Measurements from ENCODE around the gene ST6GAL2.

The ST6GAL2 gene

DNA sequence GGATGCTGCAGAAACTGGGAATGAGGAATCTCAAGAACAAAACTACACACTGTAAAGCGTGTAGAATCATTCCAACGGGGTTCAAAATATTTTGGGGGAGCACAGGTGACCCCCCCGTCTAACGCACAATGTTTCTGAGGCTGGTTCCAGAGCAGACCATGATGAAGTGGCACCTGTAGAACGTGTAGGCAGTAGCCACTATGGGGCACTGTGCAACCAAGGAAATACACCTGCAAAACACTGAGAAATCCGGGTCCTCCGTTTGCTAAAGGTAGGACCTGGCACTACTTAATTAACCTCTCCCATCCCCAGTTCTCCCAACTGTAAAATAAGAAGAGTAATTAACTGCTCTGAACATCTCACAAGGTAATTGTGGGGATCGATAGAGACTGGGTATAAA is 22.6 kb downstream of the ST6GAL2 start:
- peak in 1 of 2 experiments; percentile 13 for DNase-seq

- DNase-seq, result no peak
Observed at GRCh38 chr2:106859498-106859897, 26.5 kb downstream of the ST6GAL2 start.

DNA sequence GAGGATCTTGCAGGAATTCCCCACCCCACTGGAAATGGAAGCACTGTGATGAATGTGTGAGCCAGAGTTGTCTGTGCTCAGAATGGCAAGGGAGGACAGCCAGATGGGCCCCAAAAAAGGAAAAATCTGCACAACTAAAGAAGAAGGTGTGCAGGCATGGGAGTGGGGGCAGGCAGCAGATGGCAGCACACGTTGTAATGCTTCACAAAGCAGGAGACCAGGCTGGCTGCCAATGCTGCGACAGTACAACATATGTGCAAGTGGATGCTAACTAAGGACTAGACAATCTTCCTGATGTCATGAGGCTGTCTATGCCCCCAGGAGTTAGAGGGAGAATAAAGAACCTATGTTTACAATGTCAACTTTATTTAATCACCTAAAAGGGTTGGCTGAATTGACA is 27.2 kb downstream of the ST6GAL2 start:
- peak in 1 of 2 experiments; percentile 30 for DNase-seq

- no peak for DNase-seq
Observed at GRCh38 chr2:106857882-106858478, 28.0 kb downstream of the ST6GAL2 start.

DNA sequence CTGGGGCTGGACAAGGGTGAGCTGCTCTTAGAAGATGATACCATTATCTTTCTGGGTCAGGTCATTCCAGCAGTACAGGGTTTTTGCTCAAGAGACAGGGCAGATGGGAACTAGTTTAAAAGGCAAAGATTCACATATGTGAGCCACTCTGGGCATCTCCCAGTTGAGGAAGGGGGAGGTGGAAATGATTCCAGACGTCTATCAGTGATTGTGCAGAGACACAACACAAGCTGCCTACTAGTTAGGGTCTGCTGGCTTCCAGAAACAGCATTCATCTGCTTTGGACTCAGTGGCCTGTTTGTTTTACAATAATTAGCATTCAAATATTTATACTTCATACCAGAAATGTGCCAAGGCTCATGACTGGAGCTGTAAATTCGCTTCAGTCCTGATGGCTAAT is 32.3 kb downstream of the ST6GAL2 start:
- peak in 1 of 2 experiments; percentile 27 for DNase-seq

DNA sequence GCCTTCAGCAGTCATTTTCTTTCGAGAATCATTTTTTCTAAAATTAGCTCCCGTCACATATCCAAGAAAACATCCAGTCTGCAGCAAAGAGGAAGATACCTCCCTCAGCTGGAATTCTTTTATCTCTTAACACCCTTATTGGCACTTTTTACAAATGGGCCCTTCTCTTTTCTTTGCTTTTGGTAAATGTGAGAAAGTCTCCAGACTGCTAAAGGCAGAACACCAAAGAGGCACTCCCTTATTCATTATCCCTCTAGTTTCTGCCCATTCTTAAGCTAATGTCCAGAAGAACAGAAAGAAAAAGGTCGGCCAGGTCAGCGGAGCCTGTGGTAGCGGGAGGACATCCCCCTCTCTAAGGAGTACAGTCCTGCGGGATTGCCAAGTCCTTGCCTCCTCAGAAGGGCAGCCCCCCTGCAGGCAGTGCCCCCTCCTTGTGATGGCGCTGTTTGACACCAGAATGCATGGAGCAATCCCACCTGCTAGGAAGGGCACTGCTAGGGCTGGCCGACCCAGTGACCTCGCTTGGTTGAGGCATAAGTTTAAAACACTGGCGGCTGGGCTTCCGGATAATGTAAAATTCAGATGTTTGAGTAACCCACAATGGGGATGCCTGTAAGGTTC is 34.0 kb downstream of the ST6GAL2 start:
- no peak for DNase-seq

DNA sequence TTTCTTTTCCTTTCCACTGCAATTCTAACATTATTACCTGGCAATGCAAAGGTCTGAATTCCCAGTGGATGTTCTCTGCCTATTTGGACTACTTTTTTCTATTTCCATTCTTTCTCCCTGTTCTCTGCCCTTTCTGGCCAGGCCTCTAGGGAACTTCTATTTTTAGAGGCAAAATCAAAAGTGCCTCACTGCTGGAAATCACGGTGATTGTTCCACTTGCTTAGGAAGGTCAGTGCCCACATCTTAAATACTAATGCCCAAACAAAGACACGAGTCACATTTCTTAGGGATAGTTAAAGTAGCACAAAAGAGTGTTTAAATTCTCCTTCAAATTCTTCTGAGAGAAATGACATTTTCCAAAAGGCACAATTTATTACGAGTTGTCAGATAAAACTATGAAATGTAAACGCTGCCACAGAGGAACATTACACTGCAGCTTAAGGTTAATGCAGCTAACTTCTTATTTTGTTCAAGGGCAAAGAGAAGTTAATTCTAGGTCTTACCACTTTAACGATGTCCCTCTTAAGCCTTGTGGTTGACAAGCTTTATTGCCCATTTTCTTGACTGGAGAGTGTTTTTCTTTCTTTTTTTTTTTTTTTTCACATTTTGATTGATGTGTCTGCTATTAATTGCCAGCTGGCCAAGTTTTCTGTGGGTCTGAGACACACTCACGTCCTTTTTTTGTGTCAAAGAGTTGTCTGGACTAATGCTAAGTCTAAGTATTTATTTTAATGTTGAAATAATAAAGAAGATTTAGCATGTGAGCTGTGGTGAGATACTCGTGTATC is 34.7 kb downstream of the ST6GAL2 start:
- DNase-seq, result no peak

- no peak for DNase-seq
Observed at GRCh38 chr2:106849253-106849652, 36.7 kb downstream of the ST6GAL2 start.

- peak in 1 of 2 experiments; percentile 67 for DNase-seq
Observed at GRCh38 chr2:106847366-106847765, 38.6 kb downstream of the ST6GAL2 start.

- no peak for DNase-seq
Observed at GRCh38 chr2:106845716-106846115, 40.3 kb downstream of the ST6GAL2 start.

- DNase-seq, result peak; percentile 57 to 78
Observed at GRCh38 chr2:106843910-106844250, 42.1 kb downstream of the ST6GAL2 start.

GRCh38 chr2:106843001-106843909 is 42.7 kb downstream of the ST6GAL2 start:
- peak in 1 of 2 experiments; percentile 43 for DNase-seq

DNA sequence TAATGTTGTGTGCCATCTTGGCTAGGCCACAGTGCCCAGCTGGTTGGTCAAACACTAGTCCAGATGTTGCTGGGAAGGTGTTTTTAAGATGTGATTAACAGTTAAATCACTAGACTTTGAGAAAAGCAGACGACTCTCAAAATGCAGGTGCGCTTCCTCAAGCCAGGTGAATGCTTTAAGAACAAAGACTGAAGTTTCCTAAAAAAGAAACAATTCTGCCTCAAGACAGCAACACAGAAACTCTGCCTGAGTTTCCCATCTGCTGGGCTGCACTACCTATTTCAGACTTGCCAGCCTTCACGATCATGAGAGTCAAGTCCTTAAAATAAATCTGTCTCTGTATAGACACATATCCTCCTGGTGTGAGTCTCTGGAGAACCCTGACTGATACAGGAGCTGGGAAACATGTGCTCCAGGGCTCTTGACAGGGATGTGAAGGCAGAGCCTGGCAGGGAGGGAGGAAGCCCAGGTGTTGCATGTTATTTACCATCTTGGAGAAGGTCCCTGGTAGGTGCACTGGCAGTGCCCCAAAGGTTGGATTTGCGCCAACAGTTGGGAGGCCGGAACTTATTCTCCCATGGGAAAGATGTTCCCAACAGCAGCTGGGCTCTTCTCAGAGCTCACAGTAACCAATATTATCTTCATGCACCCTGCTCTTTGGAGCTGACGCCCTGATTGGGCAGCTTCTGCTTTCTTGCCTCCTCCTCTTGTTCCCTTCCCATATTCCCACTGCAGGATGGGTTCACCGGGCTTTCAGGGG is 43.9 kb downstream of the ST6GAL2 start:
- DNase-seq, result peak; percentile 82 to 91

GRCh38 chr2:106840818-106841217 is 45.1 kb downstream of the ST6GAL2 start:
- DNase-seq, result no peak

GRCh38 chr2:106839849-106840595 is 45.9 kb downstream of the ST6GAL2 start:
- peak; percentile 34 to 66 for DNase-seq

DNA sequence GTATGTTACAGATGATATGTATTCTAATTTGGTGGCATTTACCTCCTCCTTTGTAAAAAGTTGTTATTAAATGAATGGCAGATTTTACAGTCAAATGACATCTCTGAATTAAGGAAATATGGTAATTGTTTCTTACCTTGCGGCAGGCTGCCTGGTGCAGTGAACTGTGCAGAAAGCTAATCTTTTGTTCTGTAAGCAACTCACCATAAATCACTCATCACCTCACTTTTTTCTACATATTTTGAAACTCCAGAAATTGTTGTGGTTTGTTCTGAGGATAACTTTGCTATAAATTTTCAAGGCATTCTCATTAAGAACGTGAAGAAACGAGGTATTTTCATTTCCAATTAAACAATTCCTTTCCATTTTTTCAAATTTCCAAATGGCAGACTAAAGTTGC is 52.7 kb downstream of the ST6GAL2 start:
- no peak for DNase-seq

- DNase-seq, result no peak
Observed at GRCh38 chr2:106831816-106832569, 54.0 kb downstream of the ST6GAL2 start.

GRCh38 chr2:106831241-106831640 is 54.7 kb downstream of the ST6GAL2 start:
- DNase-seq, result no peak

DNA sequence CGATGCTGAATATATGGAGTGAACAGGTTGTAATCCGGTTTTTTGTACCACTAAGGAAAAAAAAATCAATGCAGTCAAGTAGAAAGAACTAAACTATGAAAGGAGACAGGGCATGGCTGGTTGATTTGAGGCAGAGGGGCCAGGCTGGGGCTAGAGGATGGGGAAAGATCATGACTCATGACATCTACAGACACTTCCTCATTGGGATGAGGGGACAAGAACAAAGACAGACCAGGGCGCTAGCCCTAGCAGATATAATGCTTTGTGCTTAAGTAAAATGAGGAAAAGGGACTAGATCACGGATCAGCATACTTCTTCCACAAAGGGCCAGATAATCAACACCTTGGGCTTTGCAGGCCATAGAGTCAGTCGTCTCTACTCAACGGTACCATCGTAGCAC is 55.8 kb downstream of the ST6GAL2 start:
- DNase-seq, result no peak

DNA sequence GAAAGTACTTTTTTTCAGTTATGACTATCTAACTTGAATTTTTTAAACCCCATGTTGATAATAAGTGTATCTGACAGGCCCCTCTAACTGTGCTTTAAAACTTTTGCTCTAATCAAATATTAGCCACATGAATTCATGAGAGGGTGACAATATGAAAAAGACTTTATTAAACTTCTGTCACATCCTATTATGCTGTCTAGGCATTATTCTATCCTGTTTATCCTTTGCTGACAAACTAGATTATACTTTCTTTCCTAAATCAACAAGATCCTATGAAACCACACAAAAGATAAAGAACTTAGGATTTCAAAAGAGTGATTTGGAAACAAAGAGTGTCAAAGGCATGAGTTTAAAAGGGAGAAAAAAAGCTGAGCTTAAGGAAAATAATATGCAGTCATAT is 57.8 kb downstream of the ST6GAL2 start:
- DNase-seq, result no peak

DNA sequence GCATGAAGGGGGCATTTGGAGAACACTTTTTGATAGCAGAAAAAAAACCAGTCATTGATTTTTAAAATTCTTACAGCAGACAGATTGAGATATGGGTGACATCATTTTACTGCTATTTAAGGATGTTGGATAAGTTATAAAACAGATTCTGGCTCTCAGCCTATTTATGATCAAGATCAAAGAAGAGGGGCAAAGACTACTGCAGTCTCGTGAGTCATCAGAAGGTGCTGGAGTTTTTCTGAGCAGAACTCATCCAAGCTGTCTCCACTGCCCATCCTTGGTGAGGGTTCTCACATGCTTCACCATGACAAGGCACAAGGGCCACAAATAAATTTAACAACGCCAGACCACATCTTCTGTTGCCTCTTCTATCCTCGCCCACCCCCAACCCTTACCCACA is 58.8 kb downstream of the ST6GAL2 start:
- no peak for DNase-seq

Data from NCI-H524 (cell line).